Breast epithelium (tissue), 3 donors: ENCODE data around the gene GRPR.

ENCODE experiments used
- POLR2A ChIP-seq: fragments of 450-650 bp; IDR thresholded peaks from one replicate; pipeline ENCODE4 v1.6.1; 2016; ENCODE audit warnings: antibody characterized with exemption, mild to moderate bottlenecking, moderate library complexity
- POLR2AphosphoS5 ChIP-seq, 3 donors: sonication (generic); formaldehyde crosslinking; IDR thresholded peaks; one replicate each; pipeline ENCODE4 v1.6.1; 2017; ENCODE audit warnings: antibody characterized with exemption in 3 of 3
- TF ChIP-seq, protein P1 (sequence below), 3 donors: fragments of 450-650 bp; IDR thresholded peaks; one replicate each; pipeline ENCODE4 v1.5.1; 2016 to 2017; ENCODE audit warnings: antibody characterized with exemption in 3 of 3, mild to moderate bottlenecking in 3 of 3, moderate library complexity in 3 of 3

DNA sequence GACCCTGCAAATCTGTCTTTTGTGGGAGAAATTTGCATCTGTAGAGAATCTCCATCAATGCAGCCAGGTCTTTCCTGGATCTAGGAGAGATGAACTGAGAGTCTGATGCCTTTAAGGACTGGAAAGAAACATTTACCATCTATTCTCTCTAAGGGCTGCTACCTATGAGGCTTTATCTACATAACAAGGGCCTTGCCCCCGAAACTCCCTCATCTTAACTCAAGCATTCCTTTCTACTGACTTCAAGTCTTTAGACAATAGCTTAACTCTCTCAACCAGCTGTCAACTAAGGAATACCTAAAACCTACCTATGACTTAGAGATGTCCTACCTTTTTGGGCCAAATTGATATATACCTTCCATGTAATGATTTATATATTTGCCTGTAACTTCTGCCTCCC is 76.0 kb downstream of the GRPR start:
- TF ChIP-seq POLR2A = no peak
- TF ChIP-seq, protein P1, sequence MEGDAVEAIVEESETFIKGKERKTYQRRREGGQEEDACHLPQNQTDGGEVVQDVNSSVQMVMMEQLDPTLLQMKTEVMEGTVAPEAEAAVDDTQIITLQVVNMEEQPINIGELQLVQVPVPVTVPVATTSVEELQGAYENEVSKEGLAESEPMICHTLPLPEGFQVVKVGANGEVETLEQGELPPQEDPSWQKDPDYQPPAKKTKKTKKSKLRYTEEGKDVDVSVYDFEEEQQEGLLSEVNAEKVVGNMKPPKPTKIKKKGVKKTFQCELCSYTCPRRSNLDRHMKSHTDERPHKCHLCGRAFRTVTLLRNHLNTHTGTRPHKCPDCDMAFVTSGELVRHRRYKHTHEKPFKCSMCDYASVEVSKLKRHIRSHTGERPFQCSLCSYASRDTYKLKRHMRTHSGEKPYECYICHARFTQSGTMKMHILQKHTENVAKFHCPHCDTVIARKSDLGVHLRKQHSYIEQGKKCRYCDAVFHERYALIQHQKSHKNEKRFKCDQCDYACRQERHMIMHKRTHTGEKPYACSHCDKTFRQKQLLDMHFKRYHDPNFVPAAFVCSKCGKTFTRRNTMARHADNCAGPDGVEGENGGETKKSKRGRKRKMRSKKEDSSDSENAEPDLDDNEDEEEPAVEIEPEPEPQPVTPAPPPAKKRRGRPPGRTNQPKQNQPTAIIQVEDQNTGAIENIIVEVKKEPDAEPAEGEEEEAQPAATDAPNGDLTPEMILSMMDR (IDR thresholded peaks at IDR 0.05) = no peak
- no peak for TF ChIP-seq POLR2AphosphoS5 (IDR thresholded peaks at IDR 0.05)
